WTC11 (cell line): Measurements from ENCODE around the gene FAM24B.

Experiments
- CREM ChIP-seq: sonication (generic); formaldehyde crosslinking; IDR thresholded peaks from 2 replicates; pipeline ENCODE4 v1.8.1; 2022; ENCODE audit warnings: mild to moderate bottlenecking, missing genetic modification reagents, moderate library complexity
- NFE2L1 ChIP-seq: sonication (generic); formaldehyde crosslinking; IDR thresholded peaks from 2 replicates; pipeline ENCODE4 v1.8.1; 2023; ENCODE audit warnings: missing genetic modification reagents
- NR3C1 ChIP-seq: sonication (generic); formaldehyde crosslinking; conservative IDR thresholded peaks from 2 replicates; pipeline ENCODE4 v1.8.1; 2023; ENCODE audit warnings: low read depth, mild to moderate bottlenecking, missing genetic modification reagents
- TCF7 ChIP-seq: sonication (generic); formaldehyde crosslinking; IDR thresholded peaks from 2 replicates; pipeline ENCODE4 v1.8.0; 2022; ENCODE audit warnings: mild to moderate bottlenecking, low read depth, missing genetic modification reagents, moderate library complexity
- TEAD4 ChIP-seq: sonication (generic); formaldehyde crosslinking; IDR thresholded peaks from 2 replicates; pipeline ENCODE4 v1.8.0; 2022; ENCODE audit warnings: mild to moderate bottlenecking, missing genetic modification reagents
- ZNF396 ChIP-seq: fragments of 250-450 bp; sonication (Bioruptor Pico); IDR thresholded peaks from 2 replicates; pipeline ENCODE4 v1.8.0; 2021; ENCODE audit warnings: mild to moderate bottlenecking, moderate library complexity, borderline replicate concordance
- TF ChIP-seq, protein P1 (sequence below): sonication (generic); formaldehyde crosslinking; IDR thresholded peaks from 2 replicates; pipeline ENCODE4 v1.8.1; 2022; ENCODE audit warnings: low read depth, missing genetic modification reagents, borderline replicate concordance
- TF ChIP-seq, protein P2 (sequence below): fragments of 200-600 bp; IDR thresholded peaks from 2 replicates; pipeline ENCODE4 v1.8.0; 2022; ENCODE audit warnings: antibody characterized with exemption
- TF ChIP-seq, protein P3 (sequence below): sonication (generic); formaldehyde crosslinking; IDR thresholded peaks from 2 replicates; pipeline ENCODE4 v1.8.0; 2022; ENCODE audit warnings: mild to moderate bottlenecking, missing genetic modification reagents
- TF ChIP-seq, protein P4 (sequence below): sonication (generic); formaldehyde crosslinking; IDR thresholded peaks from 2 replicates; pipeline ENCODE4 v1.8.1; 2023; ENCODE audit warnings: mild to moderate bottlenecking, moderate library complexity, missing genetic modification reagents
- TF ChIP-seq, protein P5 (sequence below): sonication (generic); formaldehyde crosslinking; IDR thresholded peaks from 2 replicates; pipeline ENCODE4 v1.8.0; 2022; ENCODE audit warnings: mild to moderate bottlenecking, missing genetic modification reagents
- TF ChIP-seq, protein P6 (sequence below): sonication (generic); formaldehyde crosslinking; IDR thresholded peaks from 2 replicates; pipeline ENCODE4 v1.8.1; 2022; ENCODE audit warnings: missing genetic modification reagents, borderline replicate concordance
- TF ChIP-seq, protein P7 (sequence below): sonication (generic); formaldehyde crosslinking; IDR thresholded peaks from 2 replicates; pipeline ENCODE4 v1.8.1; 2022; ENCODE audit warnings: mild to moderate bottlenecking, missing genetic modification reagents, moderate library complexity, borderline replicate concordance
- TF ChIP-seq, protein P8 (sequence below): fragments of 250-450 bp; sonication (Bioruptor Pico); IDR thresholded peaks from 2 replicates; pipeline ENCODE4 v1.9.0; 2021; ENCODE audit warnings: moderate library complexity, mild to moderate bottlenecking, inconsistent platforms, borderline replicate concordance

DNA sequence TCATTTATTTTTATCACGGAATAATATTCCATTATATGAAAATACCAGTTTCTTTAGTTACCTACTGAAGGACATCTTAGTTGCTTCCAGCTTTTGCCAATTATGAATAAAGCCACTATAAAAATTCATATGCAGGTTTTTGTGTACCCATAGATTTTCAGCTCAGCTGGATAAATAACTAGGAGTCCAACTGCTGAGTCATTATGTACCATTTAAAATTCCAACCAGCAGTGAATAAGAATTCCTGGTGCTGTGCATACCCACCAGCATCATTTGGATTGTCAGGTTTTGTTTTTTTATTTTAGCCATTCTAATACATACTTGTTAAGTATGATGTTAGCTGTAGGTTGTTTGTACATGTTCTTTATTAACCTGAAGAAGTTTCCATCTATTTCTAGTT is 14.5 kb downstream of the FAM24B start:
- TF ChIP-seq, protein P1, sequence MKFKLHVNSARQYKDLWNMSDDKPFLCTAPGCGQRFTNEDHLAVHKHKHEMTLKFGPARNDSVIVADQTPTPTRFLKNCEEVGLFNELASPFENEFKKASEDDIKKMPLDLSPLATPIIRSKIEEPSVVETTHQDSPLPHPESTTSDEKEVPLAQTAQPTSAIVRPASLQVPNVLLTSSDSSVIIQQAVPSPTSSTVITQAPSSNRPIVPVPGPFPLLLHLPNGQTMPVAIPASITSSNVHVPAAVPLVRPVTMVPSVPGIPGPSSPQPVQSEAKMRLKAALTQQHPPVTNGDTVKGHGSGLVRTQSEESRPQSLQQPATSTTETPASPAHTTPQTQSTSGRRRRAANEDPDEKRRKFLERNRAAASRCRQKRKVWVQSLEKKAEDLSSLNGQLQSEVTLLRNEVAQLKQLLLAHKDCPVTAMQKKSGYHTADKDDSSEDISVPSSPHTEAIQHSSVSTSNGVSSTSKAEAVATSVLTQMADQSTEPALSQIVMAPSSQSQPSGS (CRISPR knock-in tag): no peak
- TF ChIP-seq, protein P2, sequence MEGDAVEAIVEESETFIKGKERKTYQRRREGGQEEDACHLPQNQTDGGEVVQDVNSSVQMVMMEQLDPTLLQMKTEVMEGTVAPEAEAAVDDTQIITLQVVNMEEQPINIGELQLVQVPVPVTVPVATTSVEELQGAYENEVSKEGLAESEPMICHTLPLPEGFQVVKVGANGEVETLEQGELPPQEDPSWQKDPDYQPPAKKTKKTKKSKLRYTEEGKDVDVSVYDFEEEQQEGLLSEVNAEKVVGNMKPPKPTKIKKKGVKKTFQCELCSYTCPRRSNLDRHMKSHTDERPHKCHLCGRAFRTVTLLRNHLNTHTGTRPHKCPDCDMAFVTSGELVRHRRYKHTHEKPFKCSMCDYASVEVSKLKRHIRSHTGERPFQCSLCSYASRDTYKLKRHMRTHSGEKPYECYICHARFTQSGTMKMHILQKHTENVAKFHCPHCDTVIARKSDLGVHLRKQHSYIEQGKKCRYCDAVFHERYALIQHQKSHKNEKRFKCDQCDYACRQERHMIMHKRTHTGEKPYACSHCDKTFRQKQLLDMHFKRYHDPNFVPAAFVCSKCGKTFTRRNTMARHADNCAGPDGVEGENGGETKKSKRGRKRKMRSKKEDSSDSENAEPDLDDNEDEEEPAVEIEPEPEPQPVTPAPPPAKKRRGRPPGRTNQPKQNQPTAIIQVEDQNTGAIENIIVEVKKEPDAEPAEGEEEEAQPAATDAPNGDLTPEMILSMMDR: no peak
- TF ChIP-seq TCF7: no peak
- TF ChIP-seq NR3C1 (CRISPR knock-in tag): no peak
- TF ChIP-seq, protein P3, sequence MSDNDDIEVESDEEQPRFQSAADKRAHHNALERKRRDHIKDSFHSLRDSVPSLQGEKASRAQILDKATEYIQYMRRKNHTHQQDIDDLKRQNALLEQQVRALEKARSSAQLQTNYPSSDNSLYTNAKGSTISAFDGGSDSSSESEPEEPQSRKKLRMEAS (CRISPR knock-in tag): no peak
- no peak for TF ChIP-seq TEAD4 (CRISPR knock-in tag)
- TF ChIP-seq NFE2L1: no peak
- no peak for TF ChIP-seq CREM
- TF ChIP-seq, protein P4, sequence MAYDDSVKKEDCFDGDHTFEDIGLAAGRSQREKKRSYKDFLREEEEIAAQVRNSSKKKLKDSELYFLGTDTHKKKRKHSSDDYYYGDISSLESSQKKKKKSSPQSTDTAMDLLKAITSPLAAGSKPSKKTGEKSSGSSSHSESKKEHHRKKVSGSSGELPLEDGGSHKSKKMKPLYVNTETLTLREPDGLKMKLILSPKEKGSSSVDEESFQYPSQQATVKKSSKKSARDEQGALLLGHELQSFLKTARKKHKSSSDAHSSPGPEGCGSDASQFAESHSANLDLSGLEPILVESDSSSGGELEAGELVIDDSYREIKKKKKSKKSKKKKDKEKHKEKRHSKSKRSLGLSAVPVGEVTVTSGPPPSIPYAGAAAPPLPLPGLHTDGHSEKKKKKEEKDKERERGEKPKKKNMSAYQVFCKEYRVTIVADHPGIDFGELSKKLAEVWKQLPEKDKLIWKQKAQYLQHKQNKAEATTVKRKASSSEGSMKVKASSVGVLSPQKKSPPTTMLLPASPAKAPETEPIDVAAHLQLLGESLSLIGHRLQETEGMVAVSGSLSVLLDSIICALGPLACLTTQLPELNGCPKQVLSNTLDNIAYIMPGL (CRISPR knock-in tag): no peak
- TF ChIP-seq, protein P5, sequence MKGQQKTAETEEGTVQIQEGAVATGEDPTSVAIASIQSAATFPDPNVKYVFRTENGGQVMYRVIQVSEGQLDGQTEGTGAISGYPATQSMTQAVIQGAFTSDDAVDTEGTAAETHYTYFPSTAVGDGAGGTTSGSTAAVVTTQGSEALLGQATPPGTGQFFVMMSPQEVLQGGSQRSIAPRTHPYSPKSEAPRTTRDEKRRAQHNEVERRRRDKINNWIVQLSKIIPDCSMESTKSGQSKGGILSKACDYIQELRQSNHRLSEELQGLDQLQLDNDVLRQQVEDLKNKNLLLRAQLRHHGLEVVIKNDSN: no peak
- TF ChIP-seq, protein P6, sequence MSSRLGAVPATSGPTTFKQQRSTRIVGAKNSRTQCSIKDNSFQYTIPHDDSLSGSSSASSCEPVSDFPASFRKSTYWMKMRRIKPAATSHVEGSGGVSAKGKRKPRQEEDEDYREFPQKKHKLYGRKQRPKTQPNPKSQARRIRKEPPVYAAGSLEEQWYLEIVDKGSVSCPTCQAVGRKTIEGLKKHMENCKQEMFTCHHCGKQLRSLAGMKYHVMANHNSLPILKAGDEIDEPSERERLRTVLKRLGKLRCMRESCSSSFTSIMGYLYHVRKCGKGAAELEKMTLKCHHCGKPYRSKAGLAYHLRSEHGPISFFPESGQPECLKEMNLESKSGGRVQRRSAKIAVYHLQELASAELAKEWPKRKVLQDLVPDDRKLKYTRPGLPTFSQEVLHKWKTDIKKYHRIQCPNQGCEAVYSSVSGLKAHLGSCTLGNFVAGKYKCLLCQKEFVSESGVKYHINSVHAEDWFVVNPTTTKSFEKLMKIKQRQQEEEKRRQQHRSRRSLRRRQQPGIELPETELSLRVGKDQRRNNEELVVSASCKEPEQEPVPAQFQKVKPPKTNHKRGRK (CRISPR knock-in tag): no peak
- TF ChIP-seq ZNF396: no peak
- TF ChIP-seq, protein P7, sequence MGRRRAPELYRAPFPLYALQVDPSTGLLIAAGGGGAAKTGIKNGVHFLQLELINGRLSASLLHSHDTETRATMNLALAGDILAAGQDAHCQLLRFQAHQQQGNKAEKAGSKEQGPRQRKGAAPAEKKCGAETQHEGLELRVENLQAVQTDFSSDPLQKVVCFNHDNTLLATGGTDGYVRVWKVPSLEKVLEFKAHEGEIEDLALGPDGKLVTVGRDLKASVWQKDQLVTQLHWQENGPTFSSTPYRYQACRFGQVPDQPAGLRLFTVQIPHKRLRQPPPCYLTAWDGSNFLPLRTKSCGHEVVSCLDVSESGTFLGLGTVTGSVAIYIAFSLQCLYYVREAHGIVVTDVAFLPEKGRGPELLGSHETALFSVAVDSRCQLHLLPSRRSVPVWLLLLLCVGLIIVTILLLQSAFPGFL: no peak
- TF ChIP-seq, protein P8, sequence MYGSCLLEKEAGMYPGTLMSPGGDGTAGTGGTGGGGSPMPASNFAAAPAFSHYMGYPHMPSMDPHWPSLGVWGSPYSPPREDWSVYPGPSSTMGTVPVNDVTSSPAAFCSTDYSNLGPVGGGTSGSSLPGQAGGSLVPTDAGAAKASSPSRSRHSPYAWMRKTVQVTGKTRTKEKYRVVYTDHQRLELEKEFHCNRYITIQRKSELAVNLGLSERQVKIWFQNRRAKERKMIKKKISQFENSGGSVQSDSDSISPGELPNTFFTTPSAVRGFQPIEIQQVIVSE: no peak
